Heart right ventricle (tissue), 16 donors: ENCODE data around the gene ERP44. TPM values are rescaled to one million over a fixed set of nuclear protein-coding genes. Genes with fewer than 3 reads are reported as not detected.
A peak's percentile ranks its signal among the peaks of the same experiment; 100 is the strongest.

Experiments used
- ATAC-seq, 8 donors: fragments of 200-7000 bp; cut with Tn5 transposase; one replicate each; pipeline ENCODE4 v1.9.1; 2020; ENCODE audit warnings: mild to moderate bottlenecking in 8 of 8, moderate library complexity in 8 of 8, moderate number of reproducible peaks in 1 of 8
- DNase-seq, 2 donors: peaks; one replicate each; pipeline ENCODE4 v3.0.0-alpha.2; 2020
- H3K27ac ChIP-seq, 10 donors: fragments of 200-600 bp; sonication (generic) in 2 of 10; one replicate each; pipeline versions ENCODE4 v1.5.0 to v1.8.0; 2020 to 2022; ENCODE audit warnings: mild to moderate bottlenecking in 3 of 10
- H3K27me3 ChIP-seq, 7 donors: fragments of 200-600 bp; one replicate each; pipeline ENCODE4 v1.8.0; 2021 to 2022; ENCODE audit warnings: mild to moderate bottlenecking in 2 of 7
- H3K36me3 ChIP-seq, 9 donors: fragments of 200-600 bp; sonication (generic) in 1 of 9; one replicate each; pipeline versions ENCODE4 v1.5.0 to v1.8.0; 2020 to 2022; ENCODE audit warnings: mild to moderate bottlenecking in 2 of 9
- H3K4me1 ChIP-seq, 9 donors: fragments of 200-600 bp; sonication (generic) in 1 of 9; one replicate each; pipeline versions ENCODE4 v1.5.0 to v1.8.0; 2020 to 2022; ENCODE audit warnings: mild to moderate bottlenecking in 4 of 9
- H3K4me3 ChIP-seq, 10 donors: fragments of 200-600 bp; sonication (generic) in 2 of 10; one replicate each; pipeline versions ENCODE4 v1.5.0 to v1.8.0; 2020 to 2022; ENCODE audit warnings: mild to moderate bottlenecking in 7 of 10, moderate library complexity in 2 of 10
- H3K9me3 ChIP-seq, 11 donors: fragments of 200-600 bp in 10 of 11; sonication (generic) in 2 of 11; one replicate each; pipeline versions ENCODE4 v1.5.0 to v1.8.0; 2013 to 2022; ENCODE audit warnings: mild to moderate bottlenecking in 2 of 11, control low read depth in 1 of 11, moderate library complexity in 1 of 11
- CTCF ChIP-seq, 9 donors: fragments of 200-600 bp; sonication (generic) in 2 of 9; IDR thresholded peaks; one replicate each; pipeline versions ENCODE4 v1.5.0 to v1.8.0; 2021 to 2022; ENCODE audit warnings: antibody characterized with exemption in 9 of 9, mild to moderate bottlenecking in 5 of 9, moderate library complexity in 1 of 9
- WGBS, 2 donors: extraction: QIAGEN DNeasy Blood & Tissue Kit; methylation state at CpG; one replicate each; pipeline ENCODE4 v1.1.7; 2013; ENCODE audit warnings: inconsistent platforms in 1 of 2; 5-methylcytosine and 5-hydroxymethylcytosine counted together
- intact Hi-C, 10 donors: fragments of 100-400 bp; cut with DNase I; formaldehyde crosslinking; loops; one replicate each; pipeline versions ENCODE4 v1.11.1 to v1.14.2; 2022
- polyA plus RNA-seq, 2 donors: library from polyadenylated mRNA; stranded (reverse); fragments of 200-250 nt; gene quantifications; one replicate each; pipeline ENCODE4 v1.2.3, GENCODE V29; 2013
- total RNA-seq, 10 donors: library from RNA; stranded (reverse); fragmentation: NEBNext Ultra II Directional in 3 of 10; extraction: Animal tissue kit (Norgen Biotek cat#: 25700) in 3 of 10; gene quantifications; one replicate each; pipeline versions ENCODE4 v1.2.1 to v1.2.4, GENCODE V29; 2021 to 2023
- donor health status: Arrhythmogenic right ventricular cardiomyopathy.
- donor health status: ischemic (EF 13 %, LVEDD 7.1; RV severe dilation, severe dysfunction).
- donor health status: healthy with polysubstance abuse.
- donor health status: DM: no; HTN: yes; CAD: no.
- donor health status: DM: no; HTN: no; CAD: no.
- donor health status: ischemic (EF 25% LVEDD 6.9; RV normal size, moderate dysfunction).
- donor health status: ischemic (EF 25% LVEDD 5.7; RV mildly dilated, moderate dysfunction).
- donor health status: healthy.
- donor health status: DM: yes; HTN: yes; CAD: no.
- donor health status: Ischemic cardiomyopathy.
- donor health status: ischemic (EF 35%, LVEDD 5.7; RV mildly dilated, moderate dysfunction).
- donor health status: nonischemic (EF 11% LVEDD 7.7; RV severe dilation, severe dysfunction).
- donor health status: DM: yes; HTN: yes; CAD: no.
- donor health status: PGD.
- donor health status: ischemic (EF 29% LVEDD 5.4; RV normal size, mild dysfunction).
- donor health status: nonischemic (EF 23%, LVEDD 6.1; RV moderate dilation, normal function).

The ERP44 gene
- total and polyA plus RNA-seq, 12 donors, result 11.9 to 19.8 (median 15.2) TPM

- intact Hi-C loops, result loop anchor here in 3 of 10 donors (5.0 to 10.0 kb wide), 4 partner anchors 207 to 827 kb away; no protein-coding TSS in a partner anchor
- TF ChIP-seq CTCF (IDR thresholded peaks at IDR 0.05), result no peak
- no peak for DNase-seq
- Histone ChIP-seq H3K4me3 (no peak overlapping the region), H3K27ac (no peak overlapping the region), H3K9me3 (peaks cover 0 to 14% (median 6%) of the 10 kb centered on the region in 11 donors), H3K4me1 (no peaks in the 10 kb centered on the region), H3K27me3 (no peaks in the 10 kb centered on the region), H3K36me3 (peaks cover 0 to 78% (median 6%) of the 10 kb centered on the region in 9 donors)
- no peak for ATAC-seq
Measured at GRCh38 chr9:100012279-100012678, 86.5 kb downstream of the ERP44 start.

- Histone ChIP-seq H3K4me1 (no peaks in the 10 kb centered on the region), H3K4me3 (no peak overlapping the region), H3K9me3 (peaks cover 0 to 14% (median 6%) of the 10 kb centered on the region in 11 donors), H3K36me3 (peaks cover 0 to 77% (median 8%) of the 10 kb centered on the region in 9 donors), H3K27ac (no peak overlapping the region), H3K27me3 (no peaks in the 10 kb centered on the region)
- intact Hi-C loops, result loop anchor here in 3 of 10 donors (5.0 to 10.0 kb wide), 4 partner anchors 206 to 826 kb away; no protein-coding TSS in a partner anchor
- DNase-seq, result no peak
- WGBS, 2 donors, result 67% methylated on average over 1 of the region's 1 CpG
- no peak for ATAC-seq
- peak in 7 of 9 donors; percentile 44 to 64 (median 57) for TF ChIP-seq CTCF (IDR thresholded peaks at IDR 0.05)
Measured at GRCh38 chr9:100011062-100011681, 87.6 kb downstream of the ERP44 start.

GRCh38 chr9:99999797-100000196 lies 99.0 kb downstream of the ERP44 start:
- Histone ChIP-seq H3K27ac (no peak overlapping the region), H3K36me3 (peaks cover 0 to 61% (median 13%) of the 10 kb centered on the region in 9 donors), H3K4me3 (no peak overlapping the region), H3K27me3 (no peaks in the 10 kb centered on the region), H3K4me1 (no peaks in the 10 kb centered on the region), H3K9me3 (peaks cover 0 to 16% (median 2%) of the 10 kb centered on the region in 11 donors)
- DNase-seq (no peak), ATAC-seq (no peak)
- TF ChIP-seq CTCF (IDR thresholded peaks at IDR 0.05), result no peak
- intact Hi-C loops, result loop anchor here in 3 of 10 donors (10.0 kb wide), 3 partner anchors 185 to 735 kb away; no protein-coding TSS in a partner anchor
- WGBS, 2 donors, result 99 to 100% methylated on average over 5 of the region's 5 CpGs

GRCh38 chr9:99998866-99999265 lies 99.9 kb downstream of the ERP44 start:
- intact Hi-C loops, result no loop called here
- Histone ChIP-seq H3K4me1 (no peaks in the 10 kb centered on the region), H3K9me3 (peaks cover 0 to 25% (median 8%) of the 10 kb centered on the region in 11 donors), H3K27me3 (no peaks in the 10 kb centered on the region), H3K4me3 (no peak overlapping the region), H3K27ac (no peak overlapping the region), H3K36me3 (peaks cover 0 to 52% (median 12%) of the 10 kb centered on the region in 9 donors)
- DNase-seq (no peak), ATAC-seq (no peak)
- WGBS, 2 donors, result 96 to 97% methylated on average over 26 of the region's 26 CpGs
- TF ChIP-seq CTCF (IDR thresholded peaks at IDR 0.05), result no peak
